Measurements from ENCODE around the gene NOS1AP. TPM values are rescaled to one million over a fixed set of nuclear protein-coding genes. Genes with fewer than 3 reads are reported as not detected.

The NOS1AP gene
- total and polyA plus RNA-seq, 9 of the 15 experiments (the other 6 are each of a cell fraction or from before 2014, with no cell fraction given): 0.07 to 1.5 (median 0.22) TPM

DNA sequence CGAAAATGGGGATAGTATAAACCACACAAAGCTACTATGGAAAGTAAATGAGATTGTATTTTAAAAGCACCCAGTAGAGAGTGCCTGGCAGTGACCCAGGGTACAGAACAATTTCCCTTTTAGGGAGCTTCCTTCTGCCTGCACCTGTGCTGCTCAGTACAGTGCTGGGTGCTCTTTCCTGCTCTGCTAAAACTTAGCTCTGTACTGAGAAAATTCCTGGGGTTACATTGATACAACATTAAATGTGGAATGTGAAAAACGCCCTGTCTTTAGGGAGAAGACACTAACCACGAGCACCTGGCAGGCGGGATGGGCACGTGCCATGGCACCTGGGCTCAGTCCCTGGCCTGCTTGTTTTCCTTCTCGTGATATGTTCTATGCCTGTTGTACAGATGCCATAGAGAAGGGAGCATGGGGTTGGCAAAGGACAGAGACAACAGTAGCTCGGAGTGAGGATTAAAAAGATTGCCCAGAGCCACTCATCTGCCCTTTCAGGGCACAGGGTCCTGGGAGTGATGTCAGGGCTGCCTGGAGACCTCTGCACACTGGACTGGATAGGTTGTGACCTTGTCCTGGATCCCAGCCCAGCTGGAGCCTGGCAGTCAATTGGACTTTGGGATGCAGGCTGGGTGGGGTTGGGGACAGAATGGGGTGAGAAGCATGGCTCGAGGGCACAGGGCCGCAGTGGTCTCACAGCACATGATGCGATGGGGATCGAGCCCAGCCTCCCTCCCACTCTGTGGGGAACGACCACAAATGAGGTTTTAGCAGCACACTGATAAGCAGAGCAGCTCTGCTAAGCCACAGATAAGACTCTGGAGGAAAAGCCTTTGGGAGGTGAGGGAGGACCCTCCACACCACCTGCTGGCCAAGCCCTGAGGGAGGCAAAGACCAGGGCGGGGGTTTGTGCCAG lies 302.9 kb downstream of the NOS1AP start (continued):
- TF ChIP-seq, protein P1, sequence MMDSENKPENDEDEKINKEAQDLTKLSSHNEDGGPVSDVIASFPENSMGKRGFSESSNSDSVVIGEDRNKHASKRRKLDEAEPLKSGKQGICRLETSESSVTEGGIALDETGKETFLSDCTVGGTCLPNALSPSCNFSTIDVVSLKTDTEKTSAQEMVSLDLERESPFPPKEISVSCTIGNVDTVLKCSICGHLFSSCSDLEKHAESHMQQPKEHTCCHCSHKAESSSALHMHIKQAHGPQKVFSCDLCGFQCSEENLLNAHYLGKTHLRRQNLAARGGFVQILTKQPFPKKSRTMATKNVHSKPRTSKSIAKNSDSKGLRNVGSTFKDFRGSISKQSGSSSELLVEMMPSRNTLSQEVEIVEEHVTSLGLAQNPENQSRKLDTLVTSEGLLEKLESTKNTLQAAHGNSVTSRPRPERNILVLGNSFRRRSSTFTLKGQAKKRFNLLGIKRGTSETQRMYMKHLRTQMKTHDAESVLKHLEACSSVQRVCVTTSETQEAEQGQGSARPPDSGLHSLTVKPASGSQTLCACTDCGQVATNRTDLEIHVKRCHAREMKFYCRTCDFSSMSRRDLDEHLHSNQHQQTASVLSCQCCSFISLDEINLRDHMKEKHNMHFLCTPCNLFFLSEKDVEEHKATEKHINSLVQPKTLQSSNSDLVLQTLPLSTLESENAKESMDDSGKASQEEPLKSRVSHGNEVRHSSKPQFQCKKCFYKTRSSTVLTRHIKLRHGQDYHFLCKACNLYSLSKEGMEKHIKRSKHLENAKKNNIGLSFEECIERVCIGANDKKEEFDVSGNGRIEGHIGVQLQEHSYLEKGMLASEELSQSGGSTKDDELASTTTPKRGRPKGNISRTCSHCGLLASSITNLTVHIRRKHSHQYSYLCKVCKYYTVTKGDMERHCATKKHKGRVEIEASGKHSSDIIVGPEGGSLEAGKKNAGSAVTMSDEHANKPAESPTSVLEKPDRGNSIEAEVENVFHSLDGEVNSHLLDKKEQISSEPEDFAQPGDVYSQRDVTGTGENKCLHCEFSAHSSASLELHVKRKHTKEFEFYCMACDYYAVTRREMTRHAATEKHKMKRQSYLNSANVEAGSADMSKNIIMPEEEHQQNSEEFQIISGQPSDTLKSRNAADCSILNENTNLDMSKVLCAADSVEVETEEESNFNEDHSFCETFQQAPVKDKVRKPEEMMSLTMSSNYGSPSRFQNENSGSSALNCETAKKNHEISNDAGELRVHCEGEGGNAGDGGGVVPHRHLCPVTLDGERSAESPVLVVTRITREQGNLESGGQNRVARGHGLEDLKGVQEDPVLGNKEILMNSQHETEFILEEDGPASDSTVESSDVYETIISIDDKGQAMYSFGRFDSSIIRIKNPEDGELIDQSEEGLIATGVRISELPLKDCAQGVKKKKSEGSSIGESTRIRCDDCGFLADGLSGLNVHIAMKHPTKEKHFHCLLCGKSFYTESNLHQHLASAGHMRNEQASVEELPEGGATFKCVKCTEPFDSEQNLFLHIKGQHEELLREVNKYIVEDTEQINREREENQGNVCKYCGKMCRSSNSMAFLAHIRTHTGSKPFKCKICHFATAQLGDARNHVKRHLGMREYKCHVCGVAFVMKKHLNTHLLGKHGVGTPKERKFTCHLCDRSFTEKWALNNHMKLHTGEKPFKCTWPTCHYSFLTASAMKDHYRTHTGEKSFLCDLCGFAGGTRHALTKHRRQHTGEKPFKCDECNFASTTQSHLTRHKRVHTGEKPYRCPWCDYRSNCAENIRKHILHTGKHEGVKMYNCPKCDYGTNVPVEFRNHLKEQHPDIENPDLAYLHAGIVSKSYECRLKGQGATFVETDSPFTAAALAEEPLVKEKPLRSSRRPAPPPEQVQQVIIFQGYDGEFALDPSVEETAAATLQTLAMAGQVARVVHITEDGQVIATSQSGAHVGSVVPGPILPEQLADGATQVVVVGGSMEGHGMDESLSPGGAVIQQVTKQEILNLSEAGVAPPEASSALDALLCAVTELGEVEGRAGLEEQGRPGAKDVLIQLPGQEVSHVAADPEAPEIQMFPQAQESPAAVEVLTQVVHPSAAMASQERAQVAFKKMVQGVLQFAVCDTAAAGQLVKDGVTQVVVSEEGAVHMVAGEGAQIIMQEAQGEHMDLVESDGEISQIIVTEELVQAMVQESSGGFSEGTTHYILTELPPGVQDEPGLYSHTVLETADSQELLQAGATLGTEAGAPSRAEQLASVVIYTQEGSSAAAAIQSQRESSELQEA (IDR thresholded peaks at IDR 0.05; ENCODE audit: low read depth): no peak
- TF ChIP-seq ARNT (IDR thresholded peaks at IDR 0.05): 0 out of 4 replicates have a peak, but pooled peaks of 1 of the 2 experiments have one; percentile 64
- no peak for TF ChIP-seq SRSF7 (optimal IDR thresholded peaks at IDR 0.05; ENCODE audit: low read depth, low read length)
- TF ChIP-seq PYGO2 (tag; IDR thresholded peaks at IDR 0.05): no peak
- peak; percentile 67 for TF ChIP-seq DMBX1 (CRISPR knock-in tag; IDR thresholded peaks at IDR 0.05; ENCODE audit: borderline replicate concordance)
- TF ChIP-seq FOXP1 (CRISPR knock-in tag; IDR thresholded peaks at IDR 0.05): no peak
- TF ChIP-seq ZNF124 (CRISPR knock-in tag; IDR thresholded peaks at IDR 0.05): no peak
- TF ChIP-seq, protein P2, sequence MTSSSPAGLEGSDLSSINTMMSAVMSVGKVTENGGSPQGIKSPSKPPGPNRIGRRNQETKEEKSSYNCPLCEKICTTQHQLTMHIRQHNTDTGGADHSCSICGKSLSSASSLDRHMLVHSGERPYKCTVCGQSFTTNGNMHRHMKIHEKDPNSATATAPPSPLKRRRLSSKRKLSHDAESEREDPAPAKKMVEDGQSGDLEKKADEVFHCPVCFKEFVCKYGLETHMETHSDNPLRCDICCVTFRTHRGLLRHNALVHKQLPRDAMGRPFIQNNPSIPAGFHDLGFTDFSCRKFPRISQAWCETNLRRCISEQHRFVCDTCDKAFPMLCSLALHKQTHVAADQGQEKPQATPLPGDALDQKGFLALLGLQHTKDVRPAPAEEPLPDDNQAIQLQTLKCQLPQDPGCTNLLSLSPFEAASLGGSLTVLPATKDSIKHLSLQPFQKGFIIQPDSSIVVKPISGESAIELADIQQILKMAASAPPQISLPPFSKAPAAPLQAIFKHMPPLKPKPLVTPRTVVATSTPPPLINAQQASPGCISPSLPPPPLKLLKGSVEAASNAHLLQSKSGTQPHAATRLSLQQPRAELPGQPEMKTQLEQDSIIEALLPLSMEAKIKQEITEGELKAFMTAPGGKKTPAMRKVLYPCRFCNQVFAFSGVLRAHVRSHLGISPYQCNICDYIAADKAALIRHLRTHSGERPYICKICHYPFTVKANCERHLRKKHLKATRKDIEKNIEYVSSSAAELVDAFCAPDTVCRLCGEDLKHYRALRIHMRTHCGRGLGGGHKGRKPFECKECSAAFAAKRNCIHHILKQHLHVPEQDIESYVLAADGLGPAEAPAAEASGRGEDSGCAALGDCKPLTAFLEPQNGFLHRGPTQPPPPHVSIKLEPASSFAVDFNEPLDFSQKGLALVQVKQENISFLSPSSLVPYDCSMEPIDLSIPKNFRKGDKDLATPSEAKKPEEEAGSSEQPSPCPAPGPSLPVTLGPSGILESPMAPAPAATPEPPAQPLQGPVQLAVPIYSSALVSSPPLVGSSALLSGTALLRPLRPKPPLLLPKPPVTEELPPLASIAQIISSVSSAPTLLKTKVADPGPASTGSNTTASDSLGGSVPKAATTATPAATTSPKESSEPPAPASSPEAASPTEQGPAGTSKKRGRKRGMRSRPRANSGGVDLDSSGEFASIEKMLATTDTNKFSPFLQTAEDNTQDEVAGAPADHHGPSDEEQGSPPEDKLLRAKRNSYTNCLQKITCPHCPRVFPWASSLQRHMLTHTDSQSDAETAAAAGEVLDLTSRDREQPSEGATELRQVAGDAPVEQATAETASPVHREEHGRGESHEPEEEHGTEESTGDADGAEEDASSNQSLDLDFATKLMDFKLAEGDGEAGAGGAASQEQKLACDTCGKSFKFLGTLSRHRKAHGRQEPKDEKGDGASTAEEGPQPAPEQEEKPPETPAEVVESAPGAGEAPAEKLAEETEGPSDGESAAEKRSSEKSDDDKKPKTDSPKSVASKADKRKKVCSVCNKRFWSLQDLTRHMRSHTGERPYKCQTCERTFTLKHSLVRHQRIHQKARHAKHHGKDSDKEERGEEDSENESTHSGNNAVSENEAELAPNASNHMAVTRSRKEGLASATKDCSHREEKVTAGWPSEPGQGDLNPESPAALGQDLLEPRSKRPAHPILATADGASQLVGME (CRISPR knock-in tag; IDR thresholded peaks at IDR 0.05): peak; percentile 97
- no peak for TF ChIP-seq POLR3G (IDR thresholded peaks at IDR 0.05; ENCODE audit: extremely low read depth, insufficient read length, insufficient replicate concordance)
- no peak for TF ChIP-seq TRIM28 (IDR thresholded peaks at IDR 0.05)
- TF ChIP-seq SP1 (CRISPR knock-in tag; IDR thresholded peaks at IDR 0.05): peak; percentile 70
- TF ChIP-seq NR1H2 (CRISPR knock-in tag; IDR thresholded peaks at IDR 0.05): no peak
- TF ChIP-seq BHLHE40 (IDR thresholded peaks at IDR 0.05; ENCODE audit: low read length): peak; percentile 87
- TF ChIP-seq HIVEP1 (CRISPR knock-in tag; IDR thresholded peaks at IDR 0.05): no peak
- no peak for TF ChIP-seq CHD1 (IDR thresholded peaks at IDR 0.05; ENCODE audit: low read length)
